RWPE1 (cell line): ENCODE results near the gene SDSL.

ENCODE experiments used
- CTCF ChIA-PET: fragments of 350-600 bp; sonication (Branson Sonifier 250); formaldehyde crosslinking; extraction: SDS; loops from one replicate; lab custom pipeline; 2021; lab: Yijun Ruan, JAX
- POLR2A ChIA-PET: fragments of 400-600 bp; formaldehyde crosslinking; extraction: SDS; loops from one replicate; lab custom pipeline; 2020; ENCODE audit warnings: antibody characterized with exemption; ENCODE audit not compliant: low non-redundant PET; lab: Yijun Ruan, JAX
- DNase-seq: peaks from one replicate; pipeline ENCODE4 v3.0.0; 2012; ENCODE audit warnings: low spot score
- H3K27ac ChIP-seq: fragments of 450-650 bp; 2 replicates; pipeline ENCODE4 v1.5.1; 2017
- CTCF ChIP-seq: fragments of 450-650 bp; conservative IDR thresholded peaks from 2 replicates; pipeline ENCODE4 v1.5.1; 2017; ENCODE audit warnings: low read depth, mild to moderate bottlenecking

SDSL gene

GRCh38 chr12:113464852-113465719 is 42.9 kb downstream of the SDSL start:
- no peak for TF ChIP-seq CTCF
- ChIA-PET POLR2A (no interaction called here), CTCF (interaction anchor here (0.6 to 0.7 kb wide), 2 partner anchors 93 to 130 kb away, joined by 3 read pairs; no protein-coding TSS in a partner anchor)

GRCh38 chr12:113465808-113466453 is 43.8 kb downstream of the SDSL start:
- ChIA-PET POLR2A (no interaction called here), CTCF (interaction anchor here (0.9 kb wide), 1 partner anchor 1703 kb away, joined by 3 read pairs; no protein-coding TSS in a partner anchor)
- no peak overlapping the region for H3K27ac ChIP-seq
- no peak for TF ChIP-seq CTCF
- no peak for DNase-seq

More at GRCh38 chr12:113464852-113465719, 42.9 kb downstream of the SDSL start:
- DNase-seq, result no peak
- H3K27ac ChIP-seq, result no peak overlapping the region

GRCh38 chr12:113466454-113467141 is 44.4 kb downstream of the SDSL start:
- CTCF ChIA-PET, result interaction anchor here (0.9 kb wide), 1 partner anchor 1704 kb away, joined by 3 read pairs; no protein-coding TSS in a partner anchor
- no peak for DNase-seq
- no peak overlapping the region for H3K27ac ChIP-seq
- POLR2A ChIA-PET, result no interaction called here
- TF ChIP-seq CTCF, result no peak

- ChIA-PET CTCF (no interaction called here), POLR2A (no interaction called here)
- no peak for TF ChIP-seq CTCF
- DNase-seq, result no peak
- no peak overlapping the region for H3K27ac ChIP-seq
Observed at GRCh38 chr12:113467142-113467501, 44.9 kb downstream of the SDSL start.

GRCh38 chr12:113467502-113468364 is 45.6 kb downstream of the SDSL start:
- no peak for TF ChIP-seq CTCF
- ChIA-PET CTCF (interaction anchor here (0.6 kb wide), 2 partner anchors 110 to 156 kb away, joined by 3 to 5 read pairs; no protein-coding TSS in a partner anchor), POLR2A (interaction anchor here (0.6 kb wide), 1 partner anchor 274 kb away, joined by 5 read pairs; no protein-coding TSS in a partner anchor)
- H3K27ac ChIP-seq, result no peak overlapping the region
- no peak for DNase-seq
